ENCODE results near the gene CNIH2.
"Not testable (repeated sequence)": the region's sequence is repeated elsewhere in the genome, so short reads cannot be mapped to it uniquely, and the experiment has no call there.

CNIH2 gene

DNA sequence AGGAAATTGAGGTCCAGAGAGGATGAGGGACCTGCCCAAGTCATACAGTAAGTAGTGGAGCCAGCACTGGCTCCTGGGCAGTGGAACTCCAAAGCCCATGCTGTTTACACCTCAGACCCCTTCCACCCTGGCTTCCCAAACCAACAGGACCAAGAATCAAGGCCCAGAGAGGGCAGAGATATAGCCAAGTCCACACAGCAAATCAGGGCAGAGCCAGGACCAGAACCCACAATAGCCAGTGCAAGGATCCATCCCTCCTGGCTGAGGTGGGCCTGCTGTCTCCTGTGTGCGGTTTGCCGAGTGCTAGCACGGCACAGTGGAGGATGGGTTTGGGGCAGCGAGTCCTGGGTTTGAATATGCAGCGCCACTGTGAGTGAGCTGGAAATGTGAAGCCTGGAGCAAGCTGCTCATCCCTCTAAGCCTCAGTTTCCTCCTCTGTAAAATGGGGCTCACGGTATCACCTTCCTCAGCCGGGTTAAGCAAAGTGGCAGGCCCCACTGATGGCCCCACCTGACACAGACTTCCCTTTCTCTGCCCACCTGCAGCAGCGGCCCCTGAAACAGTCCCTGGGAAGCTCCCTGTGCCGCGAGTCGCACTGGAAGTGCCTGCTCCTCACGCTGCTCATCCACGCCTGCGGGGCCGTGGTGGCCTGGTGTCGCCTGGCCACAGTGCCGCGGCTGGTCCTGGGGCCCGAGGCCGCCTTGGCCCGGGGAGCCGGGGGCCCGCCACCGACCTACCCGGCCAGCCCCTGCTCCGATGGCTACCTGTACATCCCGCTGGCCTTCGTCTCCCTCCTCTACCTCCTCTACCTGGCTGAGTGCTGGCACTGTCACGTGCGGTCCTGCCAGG lies 16.0 kb downstream of the CNIH2 start:
- Histone ChIP-seq H3K27me3 (ENCODE audit: control insufficient read depth, insufficient read depth, low read length) (peaks cover 24% of the 10 kb centered on the region), H3K9me3 (ENCODE audit: control insufficient read depth, insufficient read depth, low read length) (no peaks in the 10 kb centered on the region), H3K4me1 (ENCODE audit: control insufficient read depth, insufficient read depth, low read length) (no peaks in the 10 kb centered on the region)

DNA sequence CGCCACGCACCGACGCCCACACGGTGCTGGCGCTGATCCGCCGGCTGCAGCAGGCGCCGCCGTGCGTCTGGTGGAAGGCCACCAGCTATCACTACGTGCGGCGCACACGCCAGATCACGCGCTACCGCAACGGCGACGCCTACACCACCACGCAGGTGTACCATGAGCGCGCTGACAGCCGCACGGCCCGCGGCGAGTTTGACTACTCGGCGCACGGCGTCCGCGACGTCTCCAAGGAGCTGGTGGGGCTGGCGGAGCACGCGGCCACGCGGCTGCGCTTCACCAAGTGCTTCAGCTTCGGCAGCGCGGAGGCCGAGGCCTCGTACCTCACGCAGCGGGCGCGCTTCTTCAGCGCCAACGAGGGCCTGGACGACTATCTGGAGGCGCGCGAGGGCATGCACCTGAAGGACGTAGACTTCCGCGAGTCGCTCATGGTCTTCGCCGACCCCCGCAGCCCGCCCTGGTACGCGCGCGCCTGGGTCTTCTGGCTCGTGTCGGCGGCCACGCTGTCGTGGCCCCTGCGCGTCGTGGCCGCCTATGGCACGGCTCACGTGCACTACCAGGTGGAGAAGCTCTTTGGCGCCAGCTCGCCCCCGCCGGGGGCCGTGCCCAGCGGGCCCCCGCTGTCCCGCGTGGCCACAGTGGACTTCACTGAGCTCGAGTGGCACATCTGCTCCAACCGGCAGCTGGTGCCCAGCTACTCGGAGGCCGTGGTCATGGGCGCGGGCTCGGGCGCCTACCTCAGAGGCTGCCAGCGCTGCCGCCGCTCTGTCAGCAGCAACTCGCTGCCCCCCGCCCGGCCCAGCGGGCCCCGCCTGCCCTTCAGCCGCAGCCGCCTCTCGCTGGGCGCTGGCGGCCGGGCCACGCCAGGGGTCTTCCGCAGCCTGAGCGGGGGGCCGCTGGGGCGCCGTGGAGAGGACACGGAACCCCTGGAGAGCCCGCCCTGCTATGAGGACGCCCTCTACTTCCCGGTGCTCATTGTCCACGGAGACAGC lies 16.9 kb downstream of the CNIH2 start:
- peaks cover 24% of the 10 kb centered on the region for H3K27me3 ChIP-seq (ENCODE audit: control insufficient read depth, insufficient read depth, low read length)
- no peak overlapping the region for H3K4me3 ChIP-seq (ENCODE audit: low read depth, low read length)
- H3K4me1 ChIP-seq (ENCODE audit: control insufficient read depth, insufficient read depth, low read length), result no peaks in the 10 kb centered on the region
- H3K9ac ChIP-seq (ENCODE audit: low read depth, low read length), result no peak overlapping the region
- H3K9me3 ChIP-seq (ENCODE audit: control insufficient read depth, insufficient read depth, low read length), result no peaks in the 10 kb centered on the region
- no peaks in the 10 kb centered on the region for H3K36me3 ChIP-seq (ENCODE audit: control insufficient read depth, insufficient read depth, low read length)

More for the DNA sequence above, 16.0 kb downstream of the CNIH2 start:
- no peak overlapping the region for H3K9ac ChIP-seq (ENCODE audit: low read depth, low read length)
- no peak overlapping the region for H3K4me3 ChIP-seq (ENCODE audit: low read depth, low read length)
- H3K36me3 ChIP-seq (ENCODE audit: control insufficient read depth, insufficient read depth, low read length), result no peaks in the 10 kb centered on the region

DNA sequence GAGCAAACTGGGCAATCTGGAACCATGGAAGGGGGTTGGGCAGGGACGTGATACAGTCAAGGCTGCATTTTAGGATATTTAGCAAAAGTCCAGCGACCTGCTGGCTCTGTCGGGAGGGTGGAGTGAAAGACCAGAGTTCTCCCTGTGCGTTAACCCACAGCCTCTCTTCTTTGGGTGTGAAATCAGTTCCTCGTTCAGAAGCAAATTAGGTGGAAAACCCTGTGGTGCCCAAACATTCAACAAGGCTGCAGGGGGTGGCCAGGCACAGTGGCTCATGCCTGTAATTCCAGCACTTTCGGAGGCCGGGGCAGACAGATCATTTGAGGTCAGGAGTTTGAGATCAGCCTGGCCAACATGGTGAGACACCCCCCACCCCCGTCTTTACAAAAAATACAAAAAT lies 19.6 kb downstream of the CNIH2 start:
- Histone ChIP-seq H3K9ac (ENCODE audit: low read depth, low read length) (no peak overlapping the region), H3K27me3 (ENCODE audit: control insufficient read depth, insufficient read depth, low read length) (peaks cover 7% of the 10 kb centered on the region), H3K36me3 (ENCODE audit: control insufficient read depth, insufficient read depth, low read length) (no peaks in the 10 kb centered on the region), H3K4me1 (ENCODE audit: control insufficient read depth, insufficient read depth, low read length) (no peaks in the 10 kb centered on the region), H3K4me3 (ENCODE audit: low read depth, low read length) (no peak overlapping the region), H3K9me3 (ENCODE audit: control insufficient read depth, insufficient read depth, low read length) (no peaks in the 10 kb centered on the region)

DNA sequence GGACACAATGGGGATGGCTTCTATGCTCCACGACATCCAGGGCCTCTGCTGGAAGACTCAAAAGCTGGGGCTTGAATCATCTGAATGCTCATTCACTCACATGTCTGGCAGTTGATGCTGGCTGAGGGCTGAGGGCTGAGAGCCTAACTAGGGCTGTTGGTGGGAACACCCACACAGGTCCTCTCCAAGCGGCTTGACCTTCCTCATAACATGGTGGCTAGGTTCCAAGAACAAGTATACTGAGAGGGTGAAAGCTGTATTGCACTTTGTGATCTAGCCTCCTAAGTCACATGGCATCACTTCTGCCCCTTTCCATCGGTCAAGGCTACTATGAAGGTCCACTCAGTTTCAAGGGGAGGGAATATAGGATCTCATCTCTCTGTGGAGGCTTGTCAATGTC lies 21.2 kb downstream of the CNIH2 start:
- Histone ChIP-seq H3K4me3 (ENCODE audit: low read depth, low read length) (no peak overlapping the region), H3K27me3 (ENCODE audit: control insufficient read depth, insufficient read depth, low read length) (no peaks in the 10 kb centered on the region), H3K9me3 (ENCODE audit: control insufficient read depth, insufficient read depth, low read length) (no peaks in the 10 kb centered on the region), H3K4me1 (ENCODE audit: control insufficient read depth, insufficient read depth, low read length) (no peaks in the 10 kb centered on the region), H3K36me3 (ENCODE audit: control insufficient read depth, insufficient read depth, low read length) (no peaks in the 10 kb centered on the region), H3K9ac (ENCODE audit: low read depth, low read length) (no peak overlapping the region)

DNA sequence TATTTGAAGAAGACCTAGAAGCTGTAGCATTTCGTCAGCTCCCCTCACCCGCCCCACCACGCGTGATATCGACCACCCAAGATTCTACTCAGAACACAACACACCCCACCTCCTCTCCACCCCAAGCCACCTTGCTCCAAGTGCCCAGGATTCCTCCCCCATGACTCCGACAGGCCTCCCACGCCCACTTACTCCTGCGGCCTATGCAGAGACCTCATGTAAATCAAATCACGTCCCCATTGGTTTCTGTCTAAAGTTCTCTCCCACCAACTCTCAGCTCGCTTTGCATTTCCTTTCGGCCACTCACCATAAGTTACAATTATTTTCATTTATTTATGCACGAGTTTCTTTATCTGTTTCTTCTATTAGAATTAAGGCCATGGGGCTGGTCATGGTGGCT lies 24.7 kb downstream of the CNIH2 start:
- Histone ChIP-seq H3K9me3 (ENCODE audit: control insufficient read depth, insufficient read depth, low read length) (no peaks in the 10 kb centered on the region), H3K27me3 (ENCODE audit: control insufficient read depth, insufficient read depth, low read length) (no peaks in the 10 kb centered on the region), H3K36me3 (ENCODE audit: control insufficient read depth, insufficient read depth, low read length) (no peaks in the 10 kb centered on the region), H3K4me1 (ENCODE audit: control insufficient read depth, insufficient read depth, low read length) (no peaks in the 10 kb centered on the region), H3K4me3 (ENCODE audit: low read depth, low read length) (no peak overlapping the region), H3K9ac (ENCODE audit: low read depth, low read length) (no peak overlapping the region)

DNA sequence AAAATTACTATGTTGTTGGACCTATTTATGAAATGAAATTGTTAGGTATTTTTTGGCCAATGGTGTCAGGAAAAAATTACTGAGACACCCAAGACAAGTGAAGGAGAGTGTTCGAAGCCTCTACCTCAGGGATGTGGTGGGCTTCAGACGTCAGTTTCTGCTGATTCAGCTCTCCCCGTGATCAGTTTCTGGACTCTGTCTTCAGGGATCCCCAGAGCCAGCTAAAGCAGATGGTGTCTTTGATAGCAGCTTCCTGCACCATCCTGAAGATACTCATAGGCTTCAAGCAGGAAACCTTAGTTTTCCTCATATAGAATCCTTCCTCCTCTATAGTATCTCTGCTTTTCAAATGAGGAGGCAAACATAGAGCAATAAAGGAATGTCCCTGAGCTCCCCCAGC lies 31.5 kb downstream of the CNIH2 start:
- no peak overlapping the region for H3K4me3 ChIP-seq (ENCODE audit: low read depth, low read length)
- no peaks in the 10 kb centered on the region for H3K9me3 ChIP-seq (ENCODE audit: control insufficient read depth, insufficient read depth, low read length)
- H3K27me3 ChIP-seq (ENCODE audit: control insufficient read depth, insufficient read depth, low read length), result peaks cover 2% of the 10 kb centered on the region
- peaks cover 9% of the 10 kb centered on the region for H3K4me1 ChIP-seq (ENCODE audit: control insufficient read depth, insufficient read depth, low read length)
- H3K36me3 ChIP-seq (ENCODE audit: control insufficient read depth, insufficient read depth, low read length), result no peaks in the 10 kb centered on the region
- no peak overlapping the region for H3K9ac ChIP-seq (ENCODE audit: low read depth, low read length)

DNA sequence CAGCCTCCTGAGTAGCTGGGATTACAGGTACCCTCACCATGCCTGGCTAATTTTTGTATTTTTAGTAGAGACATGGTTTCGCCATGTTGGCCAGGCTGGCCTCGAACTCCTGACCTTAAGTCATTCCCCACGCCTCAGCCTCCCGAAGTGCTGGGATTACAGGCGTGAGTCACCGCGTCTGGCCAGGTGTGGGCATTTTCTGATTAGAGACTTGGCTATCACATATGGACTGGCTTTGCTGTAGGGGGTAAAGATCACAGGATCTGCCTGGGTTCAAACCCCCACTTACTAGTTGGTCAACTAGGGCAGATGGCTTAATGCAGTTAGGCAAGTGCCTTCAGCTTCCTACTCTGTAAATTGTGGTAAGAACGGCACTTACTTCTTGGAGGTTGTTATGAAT lies 32.3 kb downstream of the CNIH2 start:
- Histone ChIP-seq H3K27me3 (ENCODE audit: control insufficient read depth, insufficient read depth, low read length) (peaks cover 2% of the 10 kb centered on the region), H3K9ac (ENCODE audit: low read depth, low read length) (no peak overlapping the region), H3K4me1 (ENCODE audit: control insufficient read depth, insufficient read depth, low read length) (peaks cover 9% of the 10 kb centered on the region), H3K4me3 (ENCODE audit: low read depth, low read length) (no peak overlapping the region), H3K36me3 (ENCODE audit: control insufficient read depth, insufficient read depth, low read length) (no peaks in the 10 kb centered on the region), H3K9me3 (ENCODE audit: control insufficient read depth, insufficient read depth, low read length) (no peaks in the 10 kb centered on the region)

DNA sequence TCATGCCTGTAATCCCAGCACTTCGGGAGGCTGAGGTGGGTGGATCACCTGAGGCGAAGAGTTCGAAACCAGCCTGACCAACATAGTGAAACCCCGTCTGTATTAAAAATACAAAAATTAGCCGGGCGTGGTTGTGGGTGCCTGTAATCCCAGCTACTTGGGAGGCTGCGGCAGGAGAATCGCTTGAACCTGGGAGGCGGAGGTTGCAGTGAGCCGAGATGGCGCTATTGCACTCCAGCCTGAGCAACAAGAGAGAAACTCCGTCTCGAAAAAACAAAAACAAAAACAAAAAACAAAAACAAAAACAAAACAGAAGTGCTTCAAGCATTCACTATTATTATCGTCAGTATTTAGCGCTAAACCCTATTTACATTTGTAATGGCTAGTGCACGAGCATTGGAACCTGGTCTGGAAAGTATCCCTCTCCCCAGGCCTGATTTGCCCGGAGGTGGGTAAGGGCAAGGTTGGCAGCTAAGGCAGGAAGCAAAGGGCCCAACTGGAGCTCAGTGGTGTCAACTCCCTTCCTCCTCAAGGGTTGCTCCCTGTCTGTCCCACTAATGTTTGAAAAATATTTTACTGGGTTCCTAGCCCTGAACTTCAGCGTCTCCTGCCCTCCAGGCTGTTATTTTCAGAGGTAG lies 32.9 kb downstream of the CNIH2 start:
- peak overlapping the region; percentile 84 for H3K4me3 ChIP-seq (ENCODE audit: low read depth, low read length)
- H3K27me3 ChIP-seq (ENCODE audit: control insufficient read depth, insufficient read depth, low read length); H3K4me1 ChIP-seq (ENCODE audit: control insufficient read depth, insufficient read depth, low read length); H3K9me3 ChIP-seq (ENCODE audit: control insufficient read depth, insufficient read depth, low read length); H3K9ac ChIP-seq (ENCODE audit: low read depth, low read length); H3K36me3 ChIP-seq (ENCODE audit: control insufficient read depth, insufficient read depth, low read length): not testable (repeated sequence)

DNA sequence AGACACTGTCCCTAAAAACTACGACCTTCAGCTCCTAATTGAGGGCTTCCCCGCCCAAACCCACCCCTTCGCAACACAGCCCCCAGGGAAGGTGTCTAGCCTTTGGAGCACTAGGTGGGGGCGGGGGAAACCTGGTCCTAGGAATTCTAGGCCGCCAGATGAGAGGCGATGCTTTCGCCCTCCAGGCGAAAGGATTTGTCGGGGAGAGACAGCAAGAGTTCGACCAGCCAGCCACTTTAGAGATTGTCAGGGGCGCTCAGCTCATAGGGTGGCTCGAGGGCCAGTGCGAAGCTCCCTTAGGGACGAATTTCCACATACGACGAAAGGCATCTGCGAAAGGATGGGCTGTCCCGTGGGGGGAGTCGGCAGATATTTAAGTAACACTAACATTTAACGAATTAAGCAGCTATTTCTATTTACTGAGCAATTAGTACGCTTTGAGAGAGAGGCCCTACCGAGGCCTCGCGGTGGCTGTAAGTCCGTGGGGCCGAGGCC lies 33.5 kb downstream of the CNIH2 start:
- Histone ChIP-seq H3K4me3 (ENCODE audit: low read depth, low read length) (peak overlapping the region; percentile 84), H3K9me3 (ENCODE audit: control insufficient read depth, insufficient read depth, low read length) (no peaks in the 10 kb centered on the region), H3K9ac (ENCODE audit: low read depth, low read length) (peak overlapping the region; percentile 26), H3K27me3 (ENCODE audit: control insufficient read depth, insufficient read depth, low read length) (peaks cover 4% of the 10 kb centered on the region), H3K4me1 (ENCODE audit: control insufficient read depth, insufficient read depth, low read length) (peaks cover 9% of the 10 kb centered on the region), H3K36me3 (ENCODE audit: control insufficient read depth, insufficient read depth, low read length) (no peaks in the 10 kb centered on the region)

DNA sequence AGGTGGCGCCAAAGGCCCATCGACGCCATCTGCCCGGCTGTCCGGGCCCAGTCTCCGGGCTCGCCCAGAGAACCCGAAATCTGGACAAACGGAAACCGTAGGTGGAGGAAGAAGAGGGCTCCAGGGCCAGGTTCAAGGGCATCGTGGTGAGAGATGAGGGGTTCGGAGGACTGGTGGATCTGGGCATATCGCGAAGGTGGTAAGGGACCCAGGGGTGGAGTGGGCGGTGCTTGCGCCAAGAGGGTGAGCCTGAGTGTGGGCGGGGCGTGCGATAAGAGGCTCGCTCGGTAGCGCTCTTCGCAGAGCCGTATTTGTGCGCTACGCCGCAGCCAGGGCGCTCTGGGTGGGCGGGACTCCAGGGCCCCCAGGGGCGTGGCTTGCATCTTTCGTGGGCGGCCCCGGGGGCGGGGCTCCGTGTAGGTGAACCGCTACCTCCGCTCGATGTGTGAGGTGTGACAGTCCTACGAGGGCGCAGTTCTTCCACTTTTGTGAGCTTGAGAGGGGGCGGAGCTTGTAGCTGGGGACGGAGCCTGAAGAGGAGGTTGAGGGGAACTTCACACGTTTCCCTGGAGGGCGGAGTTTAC lies 34.1 kb downstream of the CNIH2 start:
- Histone ChIP-seq H3K4me1 (ENCODE audit: control insufficient read depth, insufficient read depth, low read length) (peaks cover 9% of the 10 kb centered on the region), H3K9ac (ENCODE audit: low read depth, low read length) (peak overlapping the region; percentile 26), H3K36me3 (ENCODE audit: control insufficient read depth, insufficient read depth, low read length) (no peaks in the 10 kb centered on the region), H3K27me3 (ENCODE audit: control insufficient read depth, insufficient read depth, low read length) (peaks cover 4% of the 10 kb centered on the region), H3K9me3 (ENCODE audit: control insufficient read depth, insufficient read depth, low read length) (no peaks in the 10 kb centered on the region), H3K4me3 (ENCODE audit: low read depth, low read length) (peak overlapping the region; percentile 84)

Data from iPS-15b (cell line).